ENCODE data around the gene CABLES1. TPM values are rescaled to one million over a fixed set of nuclear protein-coding genes. Genes with fewer than 3 reads are reported as not detected.

Gene CABLES1
- polyA plus RNA-seq, 2 of the 4 experiments (the other 2 are of a cell fraction), result 4.5 to 8.6 TPM

DNA sequence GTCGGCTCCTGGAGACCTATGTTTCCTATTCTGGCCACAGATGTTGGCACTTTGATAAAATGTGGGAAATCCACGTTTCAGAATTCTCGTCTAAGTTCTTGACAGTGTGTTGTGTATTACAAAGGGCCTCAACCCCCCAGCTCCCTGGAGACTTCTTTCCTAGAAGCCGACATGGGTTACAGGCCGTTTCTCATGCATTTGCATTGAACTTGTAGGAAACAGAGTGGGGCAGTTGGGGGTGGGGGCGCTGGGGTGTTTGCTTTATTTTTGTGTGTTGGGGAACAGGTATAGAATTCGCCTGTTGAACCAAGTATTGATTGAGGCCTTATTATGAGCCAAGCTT is 104.0 kb downstream of the CABLES1 start:
- no peak for FAIRE-seq
- ChIA-PET POLR2A (no interaction called here), CTCF (no interaction called here)
- Histone ChIP-seq H3K4me1 (no peaks in the 10 kb centered on the region), H3K4me3 (no peak overlapping the region), H3K27ac (no peak overlapping the region), H3K9me3 (no peaks in the 10 kb centered on the region), H3K4me2 (no peak overlapping the region)
- no peak for DNase-seq (ENCODE audit: low read depth in 1 of 2, low spot score in 1 of 2)
- no peak for ATAC-seq
- 80% methylated on average over 6 of the region's 7 CpGs for WGBS (ENCODE audit: missing lambda C conversion rate)
- TF ChIP-seq EHF (CRISPR knock-in tag; IDR thresholded peaks at IDR 0.05) (no peak), TP53 (CRISPR knock-in tag; IDR thresholded peaks at IDR 0.05) (no peak), MYC (IDR thresholded peaks at IDR 0.05; ENCODE audit: borderline replicate concordance, low read length) (no peak), ESRRA (IDR thresholded peaks at IDR 0.05; ENCODE audit: borderline replicate concordance, low read length) (no peak), ZFP36 (IDR thresholded peaks at IDR 0.05; ENCODE audit: borderline replicate concordance, partially characterized antibody) (no peak), HEYL (CRISPR knock-in tag; IDR thresholded peaks at IDR 0.05) (no peak), BHLHE40 (IDR thresholded peaks at IDR 0.05; ENCODE audit: low read depth, low read length) (no peak), HOXB5 (CRISPR knock-in tag; IDR thresholded peaks at IDR 0.05) (no peak), RARB (CRISPR knock-in tag; IDR thresholded peaks at IDR 0.05) (no peak), GATA3 (IDR thresholded peaks at IDR 0.05; ENCODE audit: borderline replicate concordance) (no peak), POLR2A (IDR thresholded peaks at IDR 0.05; ENCODE audit: low read length) (no peak), FOXS1 (CRISPR knock-in tag; IDR thresholded peaks at IDR 0.05) (no peak), KDM1A (IDR thresholded peaks at IDR 0.05; ENCODE audit: low read depth) (no peak)
- TF ChIP-seq, protein P1, sequence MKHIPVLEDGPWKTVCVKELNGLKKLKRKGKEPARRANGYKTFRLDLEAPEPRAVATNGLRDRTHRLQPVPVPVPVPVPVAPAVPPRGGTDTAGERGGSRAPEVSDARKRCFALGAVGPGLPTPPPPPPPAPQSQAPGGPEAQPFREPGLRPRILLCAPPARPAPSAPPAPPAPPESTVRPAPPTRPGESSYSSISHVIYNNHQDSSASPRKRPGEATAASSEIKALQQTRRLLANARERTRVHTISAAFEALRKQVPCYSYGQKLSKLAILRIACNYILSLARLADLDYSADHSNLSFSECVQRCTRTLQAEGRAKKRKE (CRISPR knock-in tag; IDR thresholded peaks at IDR 0.05; ENCODE audit: low read depth), result no peak
- TF ChIP-seq, protein P2, sequence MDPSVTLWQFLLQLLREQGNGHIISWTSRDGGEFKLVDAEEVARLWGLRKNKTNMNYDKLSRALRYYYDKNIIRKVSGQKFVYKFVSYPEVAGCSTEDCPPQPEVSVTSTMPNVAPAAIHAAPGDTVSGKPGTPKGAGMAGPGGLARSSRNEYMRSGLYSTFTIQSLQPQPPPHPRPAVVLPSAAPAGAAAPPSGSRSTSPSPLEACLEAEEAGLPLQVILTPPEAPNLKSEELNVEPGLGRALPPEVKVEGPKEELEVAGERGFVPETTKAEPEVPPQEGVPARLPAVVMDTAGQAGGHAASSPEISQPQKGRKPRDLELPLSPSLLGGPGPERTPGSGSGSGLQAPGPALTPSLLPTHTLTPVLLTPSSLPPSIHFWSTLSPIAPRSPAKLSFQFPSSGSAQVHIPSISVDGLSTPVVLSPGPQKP (IDR thresholded peaks at IDR 0.05; ENCODE audit: low read depth, low read length), result no peak
- TF ChIP-seq, protein P3, sequence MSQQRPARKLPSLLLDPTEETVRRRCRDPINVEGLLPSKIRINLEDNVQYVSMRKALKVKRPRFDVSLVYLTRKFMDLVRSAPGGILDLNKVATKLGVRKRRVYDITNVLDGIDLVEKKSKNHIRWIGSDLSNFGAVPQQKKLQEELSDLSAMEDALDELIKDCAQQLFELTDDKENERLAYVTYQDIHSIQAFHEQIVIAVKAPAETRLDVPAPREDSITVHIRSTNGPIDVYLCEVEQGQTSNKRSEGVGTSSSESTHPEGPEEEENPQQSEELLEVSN (IDR thresholded peaks at IDR 0.05; ENCODE audit: borderline replicate concordance, low read depth), result no peak

- H3K9me3 ChIP-seq, result no peaks in the 10 kb centered on the region
- no peak overlapping the region for H3K27ac ChIP-seq
- DNase-seq (ENCODE audit: low read depth in 1 of 2, low spot score in 1 of 2), result no peak
- POLR2A ChIA-PET, result no interaction called here
- FAIRE-seq, result no peak
- TF ChIP-seq, protein P4, sequence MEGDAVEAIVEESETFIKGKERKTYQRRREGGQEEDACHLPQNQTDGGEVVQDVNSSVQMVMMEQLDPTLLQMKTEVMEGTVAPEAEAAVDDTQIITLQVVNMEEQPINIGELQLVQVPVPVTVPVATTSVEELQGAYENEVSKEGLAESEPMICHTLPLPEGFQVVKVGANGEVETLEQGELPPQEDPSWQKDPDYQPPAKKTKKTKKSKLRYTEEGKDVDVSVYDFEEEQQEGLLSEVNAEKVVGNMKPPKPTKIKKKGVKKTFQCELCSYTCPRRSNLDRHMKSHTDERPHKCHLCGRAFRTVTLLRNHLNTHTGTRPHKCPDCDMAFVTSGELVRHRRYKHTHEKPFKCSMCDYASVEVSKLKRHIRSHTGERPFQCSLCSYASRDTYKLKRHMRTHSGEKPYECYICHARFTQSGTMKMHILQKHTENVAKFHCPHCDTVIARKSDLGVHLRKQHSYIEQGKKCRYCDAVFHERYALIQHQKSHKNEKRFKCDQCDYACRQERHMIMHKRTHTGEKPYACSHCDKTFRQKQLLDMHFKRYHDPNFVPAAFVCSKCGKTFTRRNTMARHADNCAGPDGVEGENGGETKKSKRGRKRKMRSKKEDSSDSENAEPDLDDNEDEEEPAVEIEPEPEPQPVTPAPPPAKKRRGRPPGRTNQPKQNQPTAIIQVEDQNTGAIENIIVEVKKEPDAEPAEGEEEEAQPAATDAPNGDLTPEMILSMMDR (IDR thresholded peaks at IDR 0.05), result no peak
- TF ChIP-seq CHD2 (IDR thresholded peaks at IDR 0.05; ENCODE audit: low read length, partially characterized antibody) (no peak), CBX2 (IDR thresholded peaks at IDR 0.05; ENCODE audit: borderline replicate concordance, low read depth) (no peak), NPAS2 (CRISPR knock-in tag; IDR thresholded peaks at IDR 0.05; ENCODE audit: borderline replicate concordance) (no peak), MYC (IDR thresholded peaks at IDR 0.05; ENCODE audit: borderline replicate concordance, low read length) (no peak), TP53 (CRISPR knock-in tag; IDR thresholded peaks at IDR 0.05) (no peak), RCOR1 (IDR thresholded peaks at IDR 0.05; ENCODE audit: low read depth, low read length) (no peak)
- TF ChIP-seq, protein P2 (IDR thresholded peaks at IDR 0.05; ENCODE audit: low read depth, low read length), result no peak
- TF ChIP-seq, protein P5, sequence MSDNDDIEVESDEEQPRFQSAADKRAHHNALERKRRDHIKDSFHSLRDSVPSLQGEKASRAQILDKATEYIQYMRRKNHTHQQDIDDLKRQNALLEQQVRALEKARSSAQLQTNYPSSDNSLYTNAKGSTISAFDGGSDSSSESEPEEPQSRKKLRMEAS (IDR thresholded peaks at IDR 0.05), result no peak
- ATAC-seq, result no peak
- H3K4me1 ChIP-seq, result no peaks in the 10 kb centered on the region
- 89% methylated on average over 10 of the region's 10 CpGs for WGBS (ENCODE audit: missing lambda C conversion rate)
- H3K4me2 ChIP-seq, result no peak overlapping the region
- no peak overlapping the region for H3K4me3 ChIP-seq
- CTCF ChIA-PET, result no interaction called here
These were observed 104.8 kb downstream of the CABLES1 start for GRCh38 chr18:23239885-23240608.
